Measurements from ENCODE around the gene DHX35. TPM values are rescaled to one million over a fixed set of nuclear protein-coding genes. Genes with fewer than 3 reads are reported as not detected.
A peak's percentile ranks its signal among the peaks of the same experiment; 100 is the strongest.

DHX35 gene
- 19.6 TPM for polyA plus RNA-seq (2013, experiment 1 of 4)
- polyA plus RNA-seq (2013, experiment 2 of 4): 23.0 TPM
- 19.6 TPM for polyA plus RNA-seq (2013, experiment 3 of 4)
- polyA plus RNA-seq (2013, experiment 4 of 4): 19.6 TPM

GRCh38 chr20:38962044-38962927 is at the start of gene DHX35:
DHX35 (plus strand) TSS chr20:38962344; CDS start chr20:38962368, 24 bp downstream.
- Histone ChIP-seq H3K4me1 (ENCODE audit: control insufficient read depth, insufficient read depth, low read length) (peaks cover 13% of the 10 kb centered on the region), H3K27ac (ENCODE audit: insufficient read depth, low read depth, low read length, poor library complexity, severe bottlenecking) (peak within 1 kb of the TSS; percentile 89), H3K9me3 (ENCODE audit: control insufficient read depth, low read length) (no peaks in the 10 kb centered on the region), H3K27me3 (ENCODE audit: control insufficient read depth, insufficient read depth, low read length, poor library complexity, severe bottlenecking) (no peaks in the 10 kb centered on the region), H3K36me3 (ENCODE audit: control insufficient read depth, insufficient read depth, low read length) (no peaks in the 10 kb centered on the region), H3K4me3 (ENCODE audit: insufficient read depth, low read depth, low read length) (peak within 1 kb of the TSS; percentile 96)
- WGBS, 2 experiments: 0% methylated on average over 70 of the region's 70 CpGs

GRCh38 chr20:38915355-38915754 is 46.8 kb upstream of the DHX35 start:
- Histone ChIP-seq H3K36me3 (ENCODE audit: control insufficient read depth, insufficient read depth, low read length) (no peaks in the 10 kb centered on the region), H3K4me1 (ENCODE audit: control insufficient read depth, insufficient read depth, low read length) (peaks cover 13% of the 10 kb centered on the region), H3K4me3 (ENCODE audit: insufficient read depth, low read depth, low read length) (no peak overlapping the region), H3K27ac (ENCODE audit: insufficient read depth, low read depth, low read length, poor library complexity, severe bottlenecking) (no peak overlapping the region), H3K27me3 (ENCODE audit: control insufficient read depth, insufficient read depth, low read length, poor library complexity, severe bottlenecking) (no peaks in the 10 kb centered on the region), H3K9me3 (ENCODE audit: control insufficient read depth, low read length) (no peaks in the 10 kb centered on the region)
- WGBS, 2 experiments: 94% methylated on average over 7 of the region's 7 CpGs

GRCh38 chr20:38917657-38918056 is 44.5 kb upstream of the DHX35 start:
- peaks cover 13% of the 10 kb centered on the region for H3K4me1 ChIP-seq (ENCODE audit: control insufficient read depth, insufficient read depth, low read length)
- WGBS, 2 experiments: 93 to 96% methylated on average over 4 of the region's 4 CpGs

DNA sequence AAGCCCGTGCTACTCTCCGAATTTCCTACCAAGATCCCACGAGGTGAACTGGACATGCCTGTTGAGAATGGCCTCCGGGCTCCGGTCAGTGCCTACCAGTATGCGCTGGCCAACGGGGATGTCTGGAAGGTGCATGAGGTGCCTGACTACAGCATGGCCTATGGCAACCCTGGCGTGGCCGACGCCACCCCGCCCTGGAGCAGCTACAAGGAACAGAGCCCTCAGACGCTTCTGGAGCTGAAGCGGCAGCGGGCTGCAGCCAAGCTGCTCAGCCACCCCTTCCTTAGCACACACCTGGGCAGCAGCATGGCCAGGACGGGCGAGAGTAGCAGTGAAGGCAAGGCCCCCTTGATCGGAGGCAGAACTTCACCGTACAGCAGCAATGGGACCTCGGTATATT is 44.0 kb upstream of the DHX35 start:
- H3K27me3 ChIP-seq (ENCODE audit: control insufficient read depth, insufficient read depth, low read length, poor library complexity, severe bottlenecking): no peaks in the 10 kb centered on the region
- H3K27ac ChIP-seq (ENCODE audit: insufficient read depth, low read depth, low read length, poor library complexity, severe bottlenecking): no peak overlapping the region
- H3K4me1 ChIP-seq (ENCODE audit: control insufficient read depth, insufficient read depth, low read length): peaks cover 13% of the 10 kb centered on the region

More at GRCh38 chr20:38917657-38918056, 44.5 kb upstream of the DHX35 start:
- no peak overlapping the region for H3K27ac ChIP-seq (ENCODE audit: insufficient read depth, low read depth, low read length, poor library complexity, severe bottlenecking)
- H3K4me3 ChIP-seq (ENCODE audit: insufficient read depth, low read depth, low read length): no peak overlapping the region
- H3K36me3 ChIP-seq (ENCODE audit: control insufficient read depth, insufficient read depth, low read length): no peaks in the 10 kb centered on the region
- H3K27me3 ChIP-seq (ENCODE audit: control insufficient read depth, insufficient read depth, low read length, poor library complexity, severe bottlenecking): no peaks in the 10 kb centered on the region
- H3K9me3 ChIP-seq (ENCODE audit: control insufficient read depth, low read length): no peaks in the 10 kb centered on the region

DNA sequence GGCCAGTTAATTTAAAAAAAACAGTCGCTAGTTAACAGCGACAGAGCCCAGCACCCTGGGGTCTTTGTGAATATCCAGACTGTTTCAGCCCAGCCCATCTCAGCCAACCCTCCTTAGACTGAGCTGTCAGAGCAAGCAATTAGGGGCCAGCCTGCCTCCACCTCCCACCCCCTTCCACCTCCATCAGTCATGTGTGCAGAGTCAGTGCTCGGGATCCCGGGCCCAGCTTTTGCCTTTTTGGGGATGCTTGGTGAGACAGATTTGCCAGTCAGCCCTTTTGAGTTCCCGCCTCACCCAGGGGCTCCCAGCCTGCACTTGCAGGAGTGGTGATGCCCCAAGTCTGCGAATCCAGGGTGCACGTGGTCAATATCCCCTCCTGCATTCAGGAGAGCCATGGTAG is 42.5 kb upstream of the DHX35 start:
- H3K36me3 ChIP-seq (ENCODE audit: control insufficient read depth, insufficient read depth, low read length): no peaks in the 10 kb centered on the region
- H3K27ac ChIP-seq (ENCODE audit: insufficient read depth, low read depth, low read length, poor library complexity, severe bottlenecking): no peak overlapping the region
- WGBS, 2 experiments: 56 to 69% methylated on average over 7 of the region's 7 CpGs
- H3K4me3 ChIP-seq (ENCODE audit: insufficient read depth, low read depth, low read length): no peak overlapping the region
- H3K27me3 ChIP-seq (ENCODE audit: control insufficient read depth, insufficient read depth, low read length, poor library complexity, severe bottlenecking): no peaks in the 10 kb centered on the region
- peaks cover 13% of the 10 kb centered on the region for H3K4me1 ChIP-seq (ENCODE audit: control insufficient read depth, insufficient read depth, low read length)
- no peaks in the 10 kb centered on the region for H3K9me3 ChIP-seq (ENCODE audit: control insufficient read depth, low read length)

More for the DNA sequence above, 44.0 kb upstream of the DHX35 start:
- H3K9me3 ChIP-seq (ENCODE audit: control insufficient read depth, low read length): no peaks in the 10 kb centered on the region
- H3K36me3 ChIP-seq (ENCODE audit: control insufficient read depth, insufficient read depth, low read length): no peaks in the 10 kb centered on the region
- 95 to 97% methylated on average over 19 of the region's 19 CpGs for WGBS, 2 experiments
- H3K4me3 ChIP-seq (ENCODE audit: insufficient read depth, low read depth, low read length): no peak overlapping the region

DNA sequence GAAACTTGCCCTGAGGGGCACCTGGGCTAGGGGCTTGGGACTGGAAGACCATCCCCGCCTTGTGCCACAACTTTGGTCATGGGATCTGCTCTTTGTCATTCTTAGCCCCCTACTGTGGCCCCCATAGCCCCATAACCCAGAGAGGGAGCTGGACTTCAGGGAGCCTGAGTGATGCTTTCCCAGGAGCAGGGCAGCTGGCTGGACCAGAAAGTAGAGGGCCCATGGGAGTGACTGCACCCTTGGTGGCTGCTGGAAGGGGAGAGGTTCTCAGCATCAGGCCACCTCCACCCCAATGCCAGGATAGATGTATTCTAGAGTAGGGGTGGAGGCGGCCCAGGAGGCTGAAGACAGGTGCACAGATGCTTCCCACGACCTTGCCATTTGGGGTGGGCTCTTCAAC is 41.7 kb upstream of the DHX35 start:
- H3K4me1 ChIP-seq (ENCODE audit: control insufficient read depth, insufficient read depth, low read length): peaks cover 13% of the 10 kb centered on the region
- H3K9me3 ChIP-seq (ENCODE audit: control insufficient read depth, low read length): no peaks in the 10 kb centered on the region
- WGBS, 2 experiments: 83 to 94% methylated on average over 3 of the region's 3 CpGs
- no peaks in the 10 kb centered on the region for H3K36me3 ChIP-seq (ENCODE audit: control insufficient read depth, insufficient read depth, low read length)
- no peak overlapping the region for H3K27ac ChIP-seq (ENCODE audit: insufficient read depth, low read depth, low read length, poor library complexity, severe bottlenecking)
- H3K4me3 ChIP-seq (ENCODE audit: insufficient read depth, low read depth, low read length): no peak overlapping the region
- H3K27me3 ChIP-seq (ENCODE audit: control insufficient read depth, insufficient read depth, low read length, poor library complexity, severe bottlenecking): no peaks in the 10 kb centered on the region

- Histone ChIP-seq H3K4me1 (ENCODE audit: control insufficient read depth, insufficient read depth, low read length) (peaks cover 13% of the 10 kb centered on the region), H3K9me3 (ENCODE audit: control insufficient read depth, low read length) (no peaks in the 10 kb centered on the region), H3K27me3 (ENCODE audit: control insufficient read depth, insufficient read depth, low read length, poor library complexity, severe bottlenecking) (no peaks in the 10 kb centered on the region), H3K36me3 (ENCODE audit: control insufficient read depth, insufficient read depth, low read length) (no peaks in the 10 kb centered on the region), H3K4me3 (ENCODE audit: insufficient read depth, low read depth, low read length) (no peak overlapping the region), H3K27ac (ENCODE audit: insufficient read depth, low read depth, low read length, poor library complexity, severe bottlenecking) (no peak overlapping the region)
- 93 to 94% methylated on average over 9 of the region's 9 CpGs for WGBS, 2 experiments
These were observed 41.3 kb upstream of the DHX35 start for GRCh38 chr20:38920851-38921250.

GRCh38 chr20:38924718-38925117 is 37.4 kb upstream of the DHX35 start:
- Histone ChIP-seq H3K27me3 (ENCODE audit: control insufficient read depth, insufficient read depth, low read length, poor library complexity, severe bottlenecking) (no peaks in the 10 kb centered on the region), H3K4me3 (ENCODE audit: insufficient read depth, low read depth, low read length) (no peak overlapping the region), H3K27ac (ENCODE audit: insufficient read depth, low read depth, low read length, poor library complexity, severe bottlenecking) (no peak overlapping the region), H3K36me3 (ENCODE audit: control insufficient read depth, insufficient read depth, low read length) (no peaks in the 10 kb centered on the region), H3K4me1 (ENCODE audit: control insufficient read depth, insufficient read depth, low read length) (peaks cover 20% of the 10 kb centered on the region), H3K9me3 (ENCODE audit: control insufficient read depth, low read length) (no peaks in the 10 kb centered on the region)
- WGBS, 2 experiments: 93 to 96% methylated on average over 2 of the region's 2 CpGs

- peaks cover 22% of the 10 kb centered on the region for H3K4me1 ChIP-seq (ENCODE audit: control insufficient read depth, insufficient read depth, low read length)
- no peaks in the 10 kb centered on the region for H3K9me3 ChIP-seq (ENCODE audit: control insufficient read depth, low read length)
- H3K4me3 ChIP-seq (ENCODE audit: insufficient read depth, low read depth, low read length): peak within 1 kb of the TSS; percentile 83
- 1% methylated on average over 95 of the region's 95 CpGs for WGBS, 2 experiments
- no peak within 1 kb of the TSS for H3K27ac ChIP-seq (ENCODE audit: insufficient read depth, low read depth, low read length, poor library complexity, severe bottlenecking)
- H3K27me3 ChIP-seq (ENCODE audit: control insufficient read depth, insufficient read depth, low read length, poor library complexity, severe bottlenecking): no peaks in the 10 kb centered on the region
- no peaks in the 10 kb centered on the region for H3K36me3 ChIP-seq (ENCODE audit: control insufficient read depth, insufficient read depth, low read length)
These were observed 35.8 kb upstream of the DHX35 start, which contains the start of gene FAM83D for GRCh38 chr20:38926142-38926933. FAM83D (plus strand) TSS chr20:38926417; CDS start chr20:38926443, 26 bp downstream.
